Superior temporal gyrus (tissue), 1 donor: ENCODE measurements around the gene NOC2L.

Experiments used
- DNase-seq: peaks from one replicate; pipeline ENCODE4 v3.0.0-alpha.2; 2016; ENCODE audit errors: extremely low spot score

NOC2L gene

DNA sequence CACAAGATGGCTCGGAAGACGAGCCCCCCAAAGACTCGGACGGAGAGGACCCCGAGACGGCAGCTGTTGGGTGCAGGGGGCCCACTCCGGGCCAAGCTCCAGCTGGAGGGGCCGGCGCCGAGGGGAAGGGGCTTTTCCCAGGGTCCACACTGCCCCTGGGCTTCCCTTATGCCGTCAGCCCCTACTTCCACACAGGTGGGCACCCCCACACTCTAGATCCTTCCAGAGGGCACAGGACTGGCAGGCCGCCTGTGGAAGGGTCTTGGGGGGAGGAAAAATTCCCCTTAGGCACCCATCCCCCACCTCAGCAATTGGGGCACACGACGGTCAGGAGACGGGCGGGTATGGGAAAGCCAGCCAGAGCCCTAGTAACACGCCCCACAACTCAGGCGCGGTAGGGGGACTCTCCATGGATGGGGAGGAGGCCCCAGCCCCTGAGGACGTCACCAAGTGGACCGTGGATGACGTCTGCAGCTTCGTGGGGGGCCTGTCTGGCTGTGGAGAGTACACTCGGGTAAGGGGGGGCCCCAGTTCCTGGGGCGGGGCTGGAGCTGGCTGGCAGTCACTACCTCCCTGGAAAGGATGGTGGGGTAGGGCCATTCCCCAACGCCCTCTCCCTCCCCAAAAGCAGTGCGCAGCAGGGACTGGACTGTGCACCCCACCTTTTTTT lies 16.1 kb downstream of the NOC2L start:
- no peak for DNase-seq

DNA sequence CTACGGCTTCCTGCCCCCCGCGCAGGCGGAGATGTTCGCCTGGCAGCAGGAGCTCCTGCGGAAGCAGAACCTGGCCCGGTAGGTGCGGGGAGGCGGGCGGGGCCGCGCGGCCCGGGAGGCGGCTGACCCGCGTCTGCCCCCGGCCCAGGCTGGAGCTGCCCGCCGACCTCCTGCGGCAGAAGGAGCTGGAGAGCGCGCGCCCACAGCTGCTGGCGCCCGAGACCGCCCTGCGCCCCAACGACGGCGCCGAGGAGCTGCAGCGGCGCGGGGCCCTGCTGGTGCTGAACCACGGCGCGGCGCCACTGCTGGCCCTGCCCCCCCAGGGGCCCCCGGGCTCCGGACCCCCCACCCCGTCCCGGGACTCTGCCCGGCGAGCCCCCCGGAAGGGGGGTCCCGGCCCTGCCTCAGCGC lies 16.6 kb downstream of the NOC2L start:
- DNase-seq = no peak

DNA sequence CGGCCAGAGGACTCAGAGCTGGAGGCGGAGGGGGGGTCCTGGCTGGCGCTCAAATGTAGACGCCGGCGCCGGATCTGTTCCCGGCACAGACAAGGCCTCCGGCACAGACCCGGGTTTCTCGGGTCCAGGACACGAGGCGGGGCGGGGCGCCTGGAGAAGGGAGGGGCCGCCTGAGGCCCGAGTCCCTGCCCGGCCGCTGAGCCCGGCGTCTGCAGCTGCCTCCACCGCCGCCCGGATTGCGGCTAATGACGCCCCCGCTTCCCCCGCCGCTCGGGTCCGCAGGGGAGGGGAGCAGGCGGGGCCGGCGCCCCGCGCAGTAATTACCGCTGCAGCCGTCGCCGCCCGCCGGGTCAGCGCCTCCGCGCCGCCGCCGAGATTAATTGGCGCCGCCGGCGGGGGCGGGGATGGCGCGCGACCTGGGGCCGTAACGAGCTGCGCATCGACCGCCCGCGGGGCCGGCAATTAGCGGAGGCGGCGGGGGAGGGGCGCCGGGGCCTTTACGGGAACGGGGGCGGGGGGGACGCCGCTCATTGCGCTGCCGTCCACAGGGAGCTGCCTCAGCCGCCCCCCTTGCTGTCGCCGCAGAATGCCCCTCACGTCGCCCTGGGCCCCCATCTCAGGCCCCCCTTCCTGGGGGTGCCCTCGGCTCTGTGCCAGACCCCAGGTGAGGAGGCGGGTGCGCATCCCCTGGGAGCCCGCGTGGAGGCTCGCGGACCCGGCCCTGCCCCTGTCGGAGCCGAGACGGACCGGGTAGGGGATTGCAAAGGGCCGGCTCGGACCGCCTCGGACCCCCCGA lies 17.3 kb downstream of the NOC2L start:
- no peak for DNase-seq

DNA sequence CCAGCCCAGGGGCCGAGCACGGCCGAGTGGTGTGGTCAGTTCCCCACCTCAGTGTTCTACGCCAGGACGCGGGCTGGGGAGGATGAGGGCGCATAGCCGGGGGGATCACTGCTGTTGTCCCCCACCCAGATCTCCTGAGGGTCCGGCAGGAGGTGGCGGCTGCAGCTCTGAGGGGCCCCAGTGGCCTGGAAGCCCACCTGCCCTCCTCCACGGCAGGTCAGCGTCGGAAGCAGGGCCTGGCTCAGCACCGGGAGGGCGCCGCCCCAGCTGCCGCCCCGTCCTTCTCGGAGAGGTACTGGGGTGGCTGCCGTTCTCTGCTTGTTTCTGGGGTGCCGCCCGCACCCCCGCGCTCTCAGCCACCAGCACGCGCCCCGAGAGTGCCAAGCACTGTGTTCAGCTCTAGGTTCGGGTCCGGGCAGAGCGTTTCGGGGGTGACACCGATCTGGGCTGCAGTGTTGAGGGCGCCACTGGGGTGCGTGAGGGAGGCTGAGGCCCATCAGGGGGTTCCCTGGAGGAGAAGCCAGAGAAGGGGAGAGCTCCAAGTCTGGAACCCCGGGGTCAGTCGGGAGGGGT lies 18.0 kb downstream of the NOC2L start:
- no peak for DNase-seq

DNA sequence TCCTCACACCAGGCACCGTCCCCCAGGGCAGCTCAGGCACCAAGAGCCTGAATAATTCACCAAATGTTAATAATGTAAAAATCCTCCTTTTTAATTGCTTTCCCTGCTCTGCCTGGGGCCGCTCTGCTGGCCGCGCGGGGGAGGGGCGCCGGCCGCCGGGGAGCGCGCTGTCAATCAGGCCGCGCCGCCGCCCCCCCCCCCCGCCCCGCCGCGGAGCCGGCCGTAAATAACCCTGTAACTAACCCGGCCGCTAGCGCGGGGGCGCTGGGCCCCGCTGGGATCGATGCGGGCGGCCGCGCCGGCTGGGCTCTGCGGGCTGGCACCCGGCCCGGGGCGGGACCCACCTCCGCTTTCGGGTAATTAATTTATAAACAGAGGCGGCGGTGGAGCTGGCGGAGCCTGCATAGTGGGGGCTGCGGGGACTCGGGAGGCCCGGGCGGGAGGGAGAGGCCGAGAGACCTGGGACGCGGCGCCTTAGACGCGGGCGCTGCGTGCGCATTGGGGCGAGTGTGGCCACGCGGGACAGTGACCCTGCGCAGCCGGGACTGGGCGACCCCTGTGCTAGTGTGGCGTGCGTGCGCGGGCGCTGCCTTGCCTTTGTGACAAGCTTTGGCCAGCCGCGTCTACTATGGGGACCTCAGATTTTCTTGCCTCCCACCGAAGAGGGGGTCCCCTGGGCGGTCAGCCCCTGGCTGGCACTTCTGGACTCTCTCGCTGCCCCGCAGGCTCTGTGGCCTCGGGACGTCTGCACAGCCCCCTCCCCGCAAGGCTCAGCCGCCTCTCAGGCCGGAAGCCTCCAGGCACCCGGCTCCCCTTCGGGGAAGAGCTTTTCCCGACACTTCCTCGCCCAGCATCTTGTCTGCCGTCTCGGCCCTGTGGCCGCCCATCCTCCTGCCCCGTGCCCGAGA lies 18.7 kb downstream of the NOC2L start:
- no peak for DNase-seq

DNA sequence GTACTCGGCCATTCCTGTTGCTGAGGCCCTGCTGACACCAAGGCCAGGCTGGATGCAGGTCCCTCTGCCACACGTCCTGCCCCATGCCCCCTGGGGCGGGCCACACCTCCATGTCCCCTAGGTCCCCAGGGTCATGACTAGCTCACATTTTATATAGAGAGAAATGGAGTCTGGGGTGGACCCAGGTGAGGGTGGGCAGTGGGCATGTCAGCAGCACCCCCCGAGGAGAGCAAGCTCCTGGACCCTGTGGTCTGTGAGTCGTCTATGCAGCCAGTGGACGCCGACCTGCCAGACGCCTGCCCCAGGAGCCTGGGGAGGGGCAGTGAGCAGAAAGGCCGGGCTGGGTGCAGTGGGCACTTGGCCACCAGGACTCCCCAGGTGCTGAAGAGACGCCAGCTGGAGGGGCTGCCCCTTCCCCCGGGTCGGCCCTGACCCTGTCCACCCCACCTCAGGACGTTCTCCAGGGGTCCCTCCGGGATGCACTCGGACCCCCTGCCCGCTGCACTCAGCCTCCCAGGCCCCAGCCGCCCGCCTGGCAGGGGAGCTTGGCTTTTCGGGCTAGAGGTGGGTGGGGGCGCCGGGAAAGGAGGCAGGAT lies 19.4 kb downstream of the NOC2L start:
- no peak for DNase-seq

DNA sequence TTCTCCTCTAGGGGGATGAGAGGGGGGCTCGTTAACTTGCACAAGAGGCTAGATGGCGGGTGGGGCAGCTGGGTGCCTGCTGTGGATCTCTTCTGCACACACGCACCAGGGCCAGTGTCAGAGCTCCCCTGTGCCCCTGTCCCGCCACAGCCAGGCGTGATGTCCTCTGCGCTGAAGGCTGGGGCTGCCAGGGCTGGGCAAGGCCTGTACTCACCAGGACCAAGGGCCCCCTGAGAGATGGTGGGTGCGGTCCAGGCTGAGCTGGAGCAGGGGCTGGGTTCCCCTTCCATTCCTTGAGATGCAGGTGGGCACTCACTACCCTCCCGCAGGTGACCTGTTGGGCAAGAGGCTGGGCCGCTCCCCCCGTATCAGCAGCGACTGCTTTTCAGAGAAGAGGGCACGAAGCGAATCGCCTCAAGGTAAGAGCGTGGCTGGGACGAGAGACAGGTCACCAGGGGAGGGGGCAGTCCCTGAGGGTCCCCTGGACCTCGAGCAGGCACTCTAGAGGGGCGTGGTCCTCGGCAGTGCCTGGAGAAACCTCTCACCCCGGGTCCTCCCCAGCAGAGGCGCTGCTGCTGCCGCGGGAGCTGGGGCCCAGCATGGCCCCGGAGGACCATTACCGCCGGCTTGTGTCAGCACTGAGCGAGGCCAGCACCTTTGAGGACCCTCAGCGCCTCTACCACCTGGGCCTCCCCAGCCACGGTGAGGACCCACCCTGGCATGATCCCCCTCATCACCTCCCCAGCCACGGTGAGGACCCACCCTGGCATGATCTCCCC lies 20.2 kb downstream of the NOC2L start:
- no peak for DNase-seq

DNA sequence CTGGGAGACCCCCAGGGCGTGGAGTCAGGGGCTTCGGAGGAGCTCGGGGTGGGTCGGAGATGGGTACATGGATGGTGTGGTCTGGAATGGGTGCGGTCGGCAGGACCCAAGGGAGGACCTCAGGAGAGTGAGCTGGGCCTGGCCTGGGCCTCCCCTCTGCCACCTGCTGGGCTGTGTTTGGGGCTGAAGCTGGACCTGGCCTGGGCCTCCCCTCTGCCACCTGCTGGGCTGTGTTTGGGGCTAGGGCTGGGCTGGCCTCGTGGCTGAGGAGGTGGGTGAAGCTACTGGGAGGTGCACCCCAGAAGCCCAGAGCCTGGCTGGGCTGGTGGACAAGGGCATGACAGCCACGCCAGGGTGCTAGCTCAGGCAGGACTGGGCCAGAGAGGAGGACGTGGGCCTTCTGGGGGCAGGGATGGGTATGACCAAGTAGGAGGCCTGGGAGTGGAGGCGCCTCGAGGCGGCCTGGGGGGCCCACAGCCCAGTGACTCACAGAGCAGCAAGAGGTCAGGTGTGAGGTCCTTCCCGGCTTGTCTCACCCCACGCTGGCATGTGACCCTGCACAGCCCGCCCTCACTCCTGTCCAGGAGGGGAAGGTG lies 20.9 kb downstream of the NOC2L start:
- DNase-seq = no peak

DNA sequence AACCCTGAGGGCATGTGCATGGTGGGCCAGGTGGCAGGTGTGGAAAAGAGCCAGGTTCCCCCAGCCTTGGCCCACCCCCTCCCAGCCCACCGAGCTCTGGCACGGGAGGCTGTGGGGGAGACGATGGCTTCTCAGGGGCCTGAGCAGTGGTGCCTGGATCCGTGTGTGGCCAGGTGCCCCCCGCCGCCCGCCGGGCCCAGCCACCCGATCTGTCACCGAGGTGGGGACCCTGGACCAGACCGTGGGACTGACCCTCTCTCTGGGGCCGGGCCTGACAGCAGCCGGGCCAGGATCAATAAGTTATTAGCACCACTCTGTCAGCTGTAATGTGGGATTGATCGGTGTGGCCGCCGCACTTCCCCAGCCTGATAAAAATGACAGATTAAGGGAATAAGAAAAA lies 21.5 kb downstream of the NOC2L start:
- DNase-seq = no peak

DNA sequence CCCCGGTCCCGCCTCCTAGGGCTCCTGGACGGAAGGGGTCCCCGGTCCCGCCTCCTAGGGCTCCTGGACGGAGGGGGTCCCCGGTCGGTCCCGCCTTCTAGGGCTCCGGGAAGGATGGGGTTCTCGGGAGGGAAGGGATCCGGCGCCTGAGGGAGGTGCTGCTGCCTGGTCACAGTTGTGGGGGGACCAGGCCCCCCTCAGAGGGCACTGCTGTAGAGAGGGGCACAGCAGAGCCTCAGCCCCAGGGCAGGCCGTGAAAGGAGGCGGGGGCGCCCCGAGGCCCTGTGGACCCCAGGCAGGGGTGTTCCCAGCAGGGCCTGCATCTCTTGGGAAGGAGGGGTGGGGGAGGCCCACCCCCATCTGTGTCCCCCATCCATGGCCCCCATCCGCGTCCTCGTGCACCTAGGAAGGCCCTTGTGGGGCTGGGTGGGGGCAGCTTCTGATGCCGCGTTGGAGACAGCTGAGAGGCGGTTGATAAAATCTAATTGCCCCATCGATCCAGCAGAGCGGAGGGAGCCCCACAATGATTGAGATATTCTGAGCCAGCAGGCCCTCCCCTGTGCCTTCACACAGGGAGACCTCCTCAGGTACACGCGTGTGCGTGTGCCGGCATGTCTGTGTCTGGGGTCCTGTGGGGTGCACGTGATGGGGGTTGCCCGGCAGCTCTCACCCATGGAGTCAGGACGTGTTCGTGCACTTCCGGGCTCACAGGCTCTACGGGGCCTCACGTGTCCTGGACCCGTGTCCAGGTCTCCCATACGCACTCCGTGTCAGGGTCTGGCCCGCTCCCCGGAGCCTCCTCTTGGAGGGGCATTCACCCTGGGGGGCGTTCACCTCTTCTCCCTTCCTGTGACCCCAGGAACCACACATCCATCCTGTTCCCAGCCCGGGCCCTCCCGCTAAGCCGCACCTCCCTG lies 22.4 kb downstream of the NOC2L start:
- DNase-seq = no peak

DNA sequence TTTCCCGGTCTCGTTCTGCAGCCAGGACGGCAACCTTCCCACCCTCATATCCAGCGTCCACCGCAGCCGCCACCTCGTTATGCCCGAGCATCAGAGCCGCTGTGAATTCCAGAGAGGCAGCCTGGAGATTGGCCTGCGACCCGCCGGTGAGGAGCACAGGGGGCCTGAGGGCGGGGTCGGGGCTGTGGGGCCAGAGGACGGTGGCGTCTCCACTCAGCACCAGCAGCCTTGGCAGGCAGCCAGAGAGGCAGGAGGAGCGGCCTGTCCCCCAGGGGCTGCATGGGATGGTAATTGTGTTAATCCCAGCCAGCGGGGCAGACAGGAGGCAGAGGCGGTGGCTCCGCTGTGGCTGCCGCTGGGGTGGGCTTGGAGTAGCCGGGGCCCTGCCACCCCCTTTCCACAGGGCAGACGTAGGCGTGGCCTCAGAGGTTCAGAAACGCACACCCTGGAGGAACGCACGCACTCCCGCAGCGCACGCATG lies 23.3 kb downstream of the NOC2L start:
- DNase-seq = no peak

DNA sequence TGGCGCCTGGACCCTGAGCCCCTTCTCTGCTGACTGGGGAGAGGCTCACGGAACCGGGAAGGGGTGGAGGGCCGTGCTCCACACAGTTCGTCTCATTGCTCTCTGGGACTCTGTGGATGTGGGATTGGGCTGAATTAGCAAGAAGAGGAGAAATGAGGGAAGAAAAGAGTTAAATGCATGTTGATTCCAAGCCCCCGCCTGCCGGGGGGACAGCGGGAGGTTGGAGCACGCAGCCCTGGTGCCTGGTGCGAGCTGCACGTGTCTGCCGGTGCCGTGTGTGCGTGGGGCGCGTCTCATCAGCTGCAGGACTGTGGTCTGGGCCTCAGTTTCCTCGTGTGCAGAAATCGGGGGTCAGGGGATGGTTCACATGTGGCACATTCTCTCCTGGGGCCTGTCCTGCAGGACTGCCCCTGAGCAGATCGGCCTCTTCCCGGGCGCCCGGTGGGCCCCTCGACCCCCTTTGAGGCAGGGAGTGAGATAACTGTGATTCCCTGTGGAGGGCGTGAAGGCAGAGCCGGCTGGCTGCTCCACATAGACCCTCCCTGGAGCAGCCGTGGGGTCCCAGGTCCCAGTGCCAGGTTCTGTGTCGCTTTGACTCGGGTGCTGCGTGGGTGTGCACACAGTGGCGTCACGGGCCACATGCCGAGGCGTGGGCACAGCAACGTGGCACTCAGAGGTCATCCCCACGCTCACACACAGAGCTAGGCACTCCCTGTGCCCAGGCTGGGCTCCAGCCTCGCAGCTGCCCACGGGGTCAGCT lies 23.9 kb downstream of the NOC2L start:
- DNase-seq = no peak

DNA sequence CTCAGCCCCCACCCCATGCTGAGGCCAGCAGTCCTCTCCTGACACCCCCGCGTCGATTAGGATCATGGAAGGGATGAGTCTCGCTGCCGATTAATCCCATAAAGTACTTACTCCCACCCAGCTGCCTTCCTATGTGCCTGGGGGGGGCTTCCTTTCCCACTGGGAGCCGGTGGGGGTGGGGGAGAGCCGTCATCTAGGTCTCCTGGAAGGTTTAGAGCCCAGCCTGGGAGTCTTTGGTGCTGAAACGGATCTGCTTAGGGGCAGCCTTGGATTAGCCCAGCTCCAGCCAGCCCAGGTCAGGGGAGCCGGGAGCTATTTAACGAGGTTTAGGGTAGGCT lies 25.5 kb downstream of the NOC2L start:
- no peak for DNase-seq

DNA sequence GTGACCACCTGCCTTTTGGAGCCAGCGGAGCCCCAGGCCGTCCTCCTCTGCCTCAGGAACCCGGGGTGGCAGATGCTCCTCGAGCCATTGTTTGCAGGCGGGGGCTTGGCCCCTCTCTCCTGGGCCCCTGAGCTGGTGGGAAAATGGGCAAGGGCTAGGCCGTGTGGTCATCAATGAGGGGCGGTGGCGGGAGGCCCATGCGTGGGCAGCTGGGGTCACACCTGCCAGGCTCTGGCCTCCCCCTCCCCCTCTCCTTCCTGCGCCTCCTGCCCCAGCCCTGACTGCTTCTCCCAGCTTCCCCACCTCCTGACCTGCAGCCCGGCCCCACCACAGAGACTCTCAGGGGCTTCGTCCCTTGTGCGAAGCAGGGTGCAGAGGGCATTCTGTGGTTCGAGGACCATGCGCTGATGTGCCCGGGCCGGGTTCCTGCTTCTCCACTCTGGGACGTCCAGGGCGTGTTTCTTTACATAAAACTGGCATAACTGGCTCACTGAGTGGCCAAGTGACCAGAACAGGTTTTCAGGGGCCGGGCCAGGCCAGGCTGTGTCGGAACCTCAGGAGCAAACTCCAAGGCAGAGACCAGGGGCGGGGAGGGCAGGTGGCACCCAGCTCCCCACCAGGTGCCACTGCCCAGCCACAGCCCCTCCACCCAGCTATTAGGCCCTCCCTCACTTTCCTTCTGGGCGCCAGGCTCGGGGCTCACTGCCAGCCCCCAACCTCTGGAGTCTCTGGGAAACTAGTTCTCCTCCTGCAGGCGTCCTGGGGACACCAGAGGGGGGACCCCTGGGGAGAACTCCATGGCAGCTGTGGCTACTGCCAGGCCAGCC lies 26.1 kb downstream of the NOC2L start:
- DNase-seq = no peak

DNA sequence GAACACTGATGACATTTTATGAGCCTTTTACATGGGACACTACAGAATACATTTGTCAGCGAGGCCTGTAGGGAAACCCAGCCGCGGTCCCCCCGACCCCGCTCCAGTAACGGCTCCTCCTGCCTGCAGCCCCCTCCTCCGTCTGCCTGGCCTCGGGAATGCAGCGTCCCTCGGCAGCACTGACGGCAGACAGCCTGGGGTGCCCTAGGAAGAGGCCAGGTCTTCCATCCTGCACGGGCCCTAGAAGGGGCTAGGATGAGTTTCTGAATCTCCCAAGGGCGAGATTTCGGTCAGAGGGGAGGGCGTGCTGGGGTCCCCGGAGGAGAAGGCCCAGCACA lies 26.9 kb downstream of the NOC2L start:
- DNase-seq = no peak

DNA sequence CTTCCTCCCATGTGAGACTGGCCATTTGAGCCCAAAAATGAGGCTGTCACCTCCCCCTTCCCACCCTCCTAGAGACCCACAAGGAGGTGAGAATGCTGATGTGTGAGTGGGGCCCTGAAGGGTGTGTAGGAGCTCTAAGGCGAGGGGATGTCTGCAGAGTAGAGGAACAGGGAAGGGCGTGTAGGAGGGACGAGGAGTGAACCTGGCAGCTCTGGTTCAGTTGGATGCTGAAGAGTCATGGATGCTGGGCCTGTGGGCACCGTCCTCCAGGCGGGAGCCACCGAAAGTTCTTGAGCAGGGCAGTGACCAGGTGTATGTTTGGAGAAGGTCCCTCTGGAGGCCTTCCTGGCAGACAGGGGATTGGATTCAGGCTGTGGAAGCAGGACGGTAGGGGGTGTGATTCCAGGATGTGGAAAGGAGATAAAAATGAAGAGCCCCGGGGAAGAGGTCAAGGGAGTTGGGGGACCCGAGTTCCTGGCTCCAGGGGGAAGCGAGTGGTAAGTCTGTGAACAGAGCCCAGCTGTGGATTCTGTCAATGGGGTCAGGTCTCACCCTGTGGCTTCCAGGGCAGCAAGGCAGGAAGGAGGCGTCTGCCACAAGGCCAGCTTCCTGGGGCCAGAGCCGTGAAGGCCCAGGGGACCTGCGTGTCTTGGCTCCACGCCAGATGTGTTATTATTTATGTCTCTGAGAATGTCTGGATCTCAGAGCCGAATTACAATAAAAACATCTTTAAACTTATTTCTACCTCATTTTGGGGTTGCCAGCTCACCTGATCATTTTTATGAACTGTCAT lies 27.5 kb downstream of the NOC2L start:
- DNase-seq = no peak

DNA sequence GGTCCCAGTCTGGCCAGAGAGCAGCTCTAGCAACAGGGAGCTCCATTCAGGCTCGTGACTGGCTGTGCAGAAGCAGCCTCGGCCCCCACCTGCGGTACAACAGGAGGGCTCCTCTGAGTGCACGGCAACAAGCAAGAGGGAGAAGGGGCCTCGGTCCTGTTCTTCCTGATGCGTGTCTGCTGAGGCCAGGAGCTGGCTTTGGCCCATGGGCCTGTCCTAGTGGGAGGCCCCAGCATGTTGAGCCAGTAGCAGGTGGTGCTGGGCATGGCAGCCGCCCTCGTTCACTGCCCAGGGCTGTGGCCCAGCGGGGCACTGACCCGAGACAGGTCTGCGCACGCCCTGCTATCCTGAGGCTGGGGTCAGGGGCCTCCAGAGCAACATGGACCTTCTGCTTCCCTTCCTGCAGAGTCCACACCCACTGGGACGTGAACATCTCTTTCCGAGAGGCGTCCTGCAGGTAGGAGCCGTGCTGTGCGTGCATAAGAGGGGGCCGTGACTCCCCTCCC lies 28.4 kb downstream of the NOC2L start:
- no peak for DNase-seq
